HG03442 (cell line): ENCODE data around the gene HNF1B.

Experiments used
- ATAC-seq: cut with Tn5 transposase; IDR thresholded peaks from one replicate; pipeline ENCODE4 v1.9.1; 2021; ENCODE audit warnings: mild to moderate bottlenecking, moderate library complexity; ENCODE audit not compliant: unreplicated experiment

HNF1B gene

GRCh38 chr17:37676115-37676925 lies 68.5 kb downstream of the HNF1B start:
- ATAC-seq: no peak

DNA sequence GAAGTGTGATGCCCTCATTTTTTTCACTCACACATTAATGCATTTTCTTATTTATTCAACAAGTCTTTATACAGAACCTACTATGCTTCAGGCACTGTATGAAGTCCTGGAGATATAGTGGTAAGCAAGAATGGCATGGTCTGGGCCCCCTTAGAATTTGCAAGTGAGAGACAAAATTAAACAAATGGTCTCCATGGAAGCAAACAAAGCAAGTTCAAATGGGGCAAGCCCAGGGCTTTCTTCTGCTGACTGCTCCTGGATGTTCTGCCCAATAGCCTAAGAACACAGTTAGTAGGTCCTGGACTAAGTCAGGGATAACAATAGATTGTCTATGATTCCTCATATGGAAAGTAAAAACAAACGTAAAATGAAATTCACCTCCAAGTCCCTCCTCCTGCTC lies 70.3 kb downstream of the HNF1B start:
- no peak for ATAC-seq

DNA sequence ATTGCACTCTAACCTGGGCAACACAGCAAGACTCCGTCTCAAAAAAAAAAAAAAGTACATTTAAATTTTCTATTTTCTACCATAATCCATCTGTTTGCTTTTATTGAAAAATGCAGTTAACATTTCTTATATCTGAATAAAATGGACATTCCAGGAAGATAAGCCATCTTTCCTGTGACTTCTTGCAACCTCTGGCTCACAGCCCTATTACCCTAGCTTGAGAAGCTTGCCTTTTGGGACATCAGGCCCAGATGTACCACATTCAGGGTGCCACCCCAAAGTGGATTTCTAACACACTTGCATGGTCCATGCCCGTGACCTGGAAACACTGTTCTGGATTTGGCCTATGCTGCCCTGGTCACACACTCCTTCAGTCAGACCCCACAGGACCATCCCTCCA lies 71.5 kb downstream of the HNF1B start:
- ATAC-seq: no peak

DNA sequence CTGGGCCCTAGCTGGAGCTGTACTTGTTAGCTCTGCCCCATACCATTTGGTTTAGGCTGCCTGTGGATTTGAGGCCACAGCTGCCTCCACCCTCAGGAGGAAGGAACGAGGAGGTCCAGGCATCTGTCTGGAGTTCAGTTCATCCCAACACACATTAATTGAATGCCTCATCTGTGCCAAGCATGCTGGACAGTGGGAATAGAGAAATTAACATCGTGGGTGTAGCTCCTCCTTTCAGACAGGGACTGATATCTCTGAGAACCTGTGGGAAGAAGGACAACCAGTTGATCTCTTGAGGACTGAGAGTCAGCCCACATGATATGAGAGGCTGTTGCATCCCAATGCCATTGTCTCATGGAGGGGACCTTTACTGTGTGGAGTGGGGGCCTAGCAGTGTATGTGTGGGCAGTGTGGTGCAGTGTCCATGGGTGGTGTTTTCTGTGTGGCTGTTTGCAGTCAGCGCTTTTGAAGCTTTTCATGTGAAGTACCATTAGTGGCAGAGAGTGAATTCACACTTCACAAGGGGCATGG lies 72.2 kb downstream of the HNF1B start:
- no peak for ATAC-seq

DNA sequence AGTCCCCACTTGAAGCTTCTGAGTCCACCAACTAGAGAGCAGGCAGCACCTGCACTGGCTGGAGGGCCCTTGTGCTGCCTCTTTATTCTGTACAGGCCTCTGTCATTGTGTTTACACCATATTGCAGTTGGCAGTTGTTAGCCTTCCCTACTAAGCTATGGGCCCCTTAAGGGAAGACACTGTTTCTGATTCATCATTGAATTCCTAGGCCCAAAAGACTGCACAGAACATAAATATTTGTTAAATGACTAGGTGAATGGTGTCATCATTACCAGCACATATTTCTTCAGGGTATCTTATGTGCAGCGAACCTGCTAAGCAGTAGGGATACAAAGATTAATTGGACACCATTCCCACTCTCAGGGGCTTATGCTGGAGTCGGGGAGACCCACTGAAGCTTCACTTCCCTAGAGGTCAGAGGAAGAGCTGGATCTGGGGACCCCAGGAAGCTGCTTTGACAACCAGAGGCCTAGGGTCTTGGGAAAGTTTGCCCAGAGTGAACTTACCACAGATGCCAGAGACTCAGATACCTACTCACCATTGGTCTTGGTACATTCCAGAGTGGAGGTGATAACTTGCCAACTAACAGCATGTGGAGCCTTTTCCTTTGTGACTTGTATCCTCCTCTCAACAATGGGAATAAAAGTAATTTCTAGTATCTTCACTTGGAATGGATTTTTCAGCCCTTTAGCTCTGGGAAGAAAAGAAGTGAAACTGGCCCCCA lies 72.9 kb downstream of the HNF1B start:
- ATAC-seq: no peak

DNA sequence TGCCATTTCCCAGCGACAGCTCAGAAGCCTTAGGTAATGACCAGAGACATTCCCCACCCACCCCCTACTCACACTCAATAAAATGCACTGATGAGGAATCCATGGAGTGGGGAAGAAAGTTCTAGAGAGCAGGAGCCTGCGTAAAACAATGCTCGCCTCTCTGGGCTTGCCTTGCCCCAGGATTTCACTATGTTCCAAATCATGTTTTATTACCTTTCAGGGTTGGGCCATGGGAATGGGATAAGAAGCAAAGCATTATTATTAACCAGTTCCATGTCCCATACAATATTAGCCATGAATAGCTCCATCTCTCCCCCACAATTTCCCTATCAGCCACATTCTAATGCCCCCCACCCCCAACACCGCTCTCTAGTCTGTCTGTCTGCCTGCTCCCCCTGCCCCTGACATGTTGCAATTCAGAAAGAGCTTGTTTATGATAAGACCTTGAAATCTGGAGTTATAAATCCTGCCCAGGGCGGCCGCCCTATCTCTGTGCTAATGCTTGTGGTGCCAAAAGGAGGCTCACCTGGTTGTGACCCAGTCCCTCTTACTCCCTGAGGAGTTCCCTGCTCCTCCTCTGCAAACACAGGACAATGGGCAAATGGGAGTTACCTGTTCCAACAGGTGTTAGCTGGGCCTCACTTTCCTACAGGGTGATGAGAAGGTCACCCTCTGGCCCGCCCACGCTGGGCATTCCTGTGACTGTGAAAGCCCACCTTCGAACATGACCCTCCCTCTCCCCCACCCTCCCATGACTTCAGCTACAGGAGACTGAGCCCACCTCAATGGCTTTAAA lies 73.6 kb downstream of the HNF1B start:
- no peak for ATAC-seq

DNA sequence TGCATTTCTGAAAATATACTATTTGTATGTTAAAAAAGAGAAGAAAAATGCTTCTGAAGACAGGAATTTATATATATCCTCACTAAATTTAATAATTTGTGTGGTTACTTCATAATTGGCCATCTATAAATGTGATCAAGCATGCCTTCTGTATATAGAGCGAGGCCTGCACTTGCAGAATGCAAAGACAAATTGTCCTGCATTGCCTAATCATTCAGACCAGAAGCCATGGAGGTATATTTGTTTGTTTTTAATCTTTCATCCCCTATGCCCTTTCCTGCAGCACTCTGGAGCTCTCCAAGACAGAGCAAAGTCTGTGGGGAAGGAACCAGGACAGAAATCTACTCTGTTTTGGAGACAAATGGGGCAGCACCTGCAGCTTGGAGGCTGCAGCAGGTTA lies 77.8 kb downstream of the HNF1B start:
- no peak for ATAC-seq

DNA sequence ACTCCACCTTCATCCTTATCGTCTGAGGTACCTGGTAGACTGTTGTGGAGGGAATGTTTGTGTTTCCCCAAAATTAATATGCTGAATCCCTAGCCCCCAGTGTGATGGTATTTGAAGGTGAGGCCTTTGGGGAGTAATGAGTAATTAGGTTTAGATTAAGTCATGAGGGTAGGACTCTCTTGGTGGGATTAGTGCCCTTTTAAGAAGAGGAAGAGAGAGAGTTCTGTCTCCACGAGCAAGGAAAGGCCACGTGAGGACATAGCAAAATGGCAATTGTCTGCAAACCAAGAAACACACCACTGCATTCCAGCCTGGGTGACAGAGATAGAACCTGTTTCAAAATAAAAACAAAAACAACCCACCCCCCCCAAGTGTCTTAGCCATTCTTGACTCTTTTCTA lies 80.6 kb downstream of the HNF1B start:
- ATAC-seq: no peak

DNA sequence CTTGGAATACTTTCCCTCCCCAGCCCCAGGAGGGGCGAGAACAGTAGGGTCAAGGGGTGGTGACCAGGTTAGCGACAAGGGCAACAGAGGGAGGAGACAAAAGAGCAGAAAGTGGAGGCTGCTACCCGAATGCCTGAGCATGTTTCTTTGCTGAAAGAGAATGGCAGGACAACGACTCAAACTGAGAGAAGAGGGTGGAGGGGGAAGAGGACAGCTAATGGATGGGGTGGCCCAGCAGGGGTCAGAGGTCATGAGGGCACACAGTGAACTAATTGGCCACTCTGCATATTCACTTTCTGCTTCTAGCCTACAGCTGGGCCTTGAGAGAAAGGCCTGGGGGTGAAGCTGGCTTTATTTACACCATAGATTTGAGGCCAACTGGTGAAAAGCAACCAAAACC lies 82.5 kb downstream of the HNF1B start:
- ATAC-seq: no peak

GRCh38 chr17:37661400-37662014 lies 83.4 kb downstream of the HNF1B start:
- ATAC-seq: no peak

GRCh38 chr17:37659925-37660324 lies 84.9 kb downstream of the HNF1B start:
- ATAC-seq: no peak

DNA sequence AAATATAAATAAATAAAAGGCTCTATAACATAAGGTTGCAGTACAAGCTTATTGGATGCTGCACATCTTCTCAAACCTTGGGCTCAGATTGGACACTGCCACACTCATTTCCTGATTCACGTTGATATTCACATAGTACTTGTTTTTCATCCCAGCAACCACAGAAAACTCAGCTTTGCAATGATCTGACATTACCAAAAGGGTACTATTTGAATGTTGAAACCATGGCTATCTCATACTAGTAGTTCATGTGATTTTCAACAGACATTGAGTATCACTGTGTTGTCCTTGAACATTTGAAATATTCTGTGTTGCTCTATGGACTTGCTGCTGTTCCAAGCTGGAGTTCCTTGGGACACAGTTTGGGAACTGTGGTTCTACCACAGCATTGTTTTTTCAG lies 87.7 kb downstream of the HNF1B start:
- ATAC-seq: no peak

DNA sequence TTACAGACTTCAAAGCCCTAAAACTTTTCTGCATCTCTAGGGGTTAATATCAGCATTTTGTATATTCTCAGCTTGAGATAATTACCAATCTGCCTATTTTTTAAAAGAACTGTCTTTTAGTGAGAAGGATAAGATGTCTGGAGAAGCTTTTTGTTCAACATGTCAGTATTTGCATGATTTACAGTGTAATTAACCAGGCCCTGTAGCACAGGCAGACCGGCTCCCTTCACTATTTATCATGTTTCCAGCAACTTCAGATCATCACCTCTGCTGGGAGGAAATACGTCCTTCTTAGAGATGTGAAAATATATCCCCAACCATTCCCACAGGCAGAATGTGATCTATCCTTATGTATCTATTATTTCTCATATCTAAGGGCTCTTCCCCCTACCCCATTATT lies 93.0 kb downstream of the HNF1B start:
- ATAC-seq: no peak

GRCh38 chr17:37650419-37651003 lies 94.3 kb downstream of the HNF1B start:
- ATAC-seq: no peak

- no peak for ATAC-seq
Measured at GRCh38 chr17:37648555-37648954, 96.3 kb downstream of the HNF1B start.

GRCh38 chr17:37647856-37648255 lies 97.0 kb downstream of the HNF1B start:
- no peak for ATAC-seq

GRCh38 chr17:37643869-37644268 lies 101.0 kb downstream of the HNF1B start:
- ATAC-seq: no peak

DNA sequence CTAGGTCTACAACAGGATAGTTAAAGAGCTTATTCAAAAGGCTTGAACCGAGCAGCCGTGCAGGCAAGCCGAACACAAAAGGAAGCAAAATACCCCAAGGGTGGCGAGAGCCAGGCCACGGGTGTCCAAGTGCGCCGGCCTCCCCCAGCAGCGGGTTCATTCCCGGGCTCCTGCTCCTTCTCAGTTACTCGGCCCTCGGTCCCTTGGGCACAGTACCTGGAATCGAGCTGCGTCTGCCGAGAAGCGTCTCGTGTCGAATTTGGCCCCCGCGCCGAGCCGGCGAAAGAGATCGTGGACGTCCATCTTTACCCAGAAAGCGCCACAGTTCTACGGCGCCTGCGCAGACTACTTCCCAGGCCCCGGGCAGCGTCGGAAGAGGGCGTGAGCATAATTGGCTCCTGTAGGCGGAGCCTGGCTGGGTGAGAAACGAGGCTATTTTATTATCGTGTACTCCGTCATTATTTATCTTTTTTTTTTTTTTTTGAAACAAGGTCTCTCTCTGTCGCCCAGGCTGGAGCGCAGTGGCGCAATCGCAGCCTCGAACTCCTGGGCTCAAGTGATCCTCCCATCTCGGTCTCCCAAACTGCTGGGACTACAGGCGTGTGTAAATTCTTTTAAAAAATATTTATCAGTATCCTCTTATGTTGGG lies 101.6 kb downstream of the HNF1B start, which contains the start of gene DDX52:
Gene DDX52, minus strand, starts transcription at position 329 of the 649 bp plus-strand sequence. Its CDS starts 26 bp downstream, at position 303.
- peak; percentile 82 for ATAC-seq

DNA sequence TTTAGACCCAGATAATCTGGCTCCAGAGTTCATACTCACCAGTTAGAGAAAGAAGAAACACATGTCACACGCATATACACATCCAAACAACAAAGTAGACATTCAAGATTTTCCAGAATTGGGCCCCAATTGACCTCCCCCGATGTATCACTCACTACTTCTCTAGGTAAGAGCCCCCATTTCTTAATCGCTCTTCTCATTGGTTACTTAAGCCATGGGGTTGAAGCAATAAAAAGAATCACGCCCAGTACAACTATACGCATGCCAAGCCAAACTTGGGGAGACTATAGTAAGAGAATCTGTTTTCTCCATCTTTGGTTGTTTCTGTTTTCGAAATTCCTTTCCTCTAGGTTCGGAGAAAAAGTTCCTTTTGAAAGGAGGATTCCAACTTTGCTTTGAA lies 102.2 kb downstream of the HNF1B start:
- no peak for ATAC-seq

DNA sequence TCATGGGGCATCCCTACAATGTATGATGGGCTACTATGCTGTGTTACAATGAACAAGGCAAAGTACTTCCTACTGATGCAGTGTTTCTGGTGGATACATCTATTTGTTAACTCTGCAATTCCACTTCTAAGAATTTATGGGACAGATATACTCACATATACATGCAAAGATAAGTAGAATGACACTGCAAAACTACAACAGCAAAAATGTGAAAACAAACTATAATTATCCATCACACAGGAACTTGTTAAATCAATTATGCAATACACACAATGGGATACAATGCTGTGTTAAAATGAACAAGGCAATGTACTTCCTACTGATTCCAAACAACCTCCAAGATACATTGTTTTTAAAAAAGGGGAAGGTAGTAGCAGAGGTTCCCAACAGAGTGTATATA lies 104.8 kb downstream of the HNF1B start:
- ATAC-seq: no peak
